G401 (cell line): ENCODE measurements around the gene NOP10. TPM values are rescaled to one million over a fixed set of nuclear protein-coding genes. Genes with fewer than 3 reads are reported as not detected.
A peak's percentile ranks its signal among the peaks of the same experiment; 100 is the strongest.
"Not testable (repeated sequence)": the region's sequence is repeated elsewhere in the genome, so short reads cannot be mapped to it uniquely, and the experiment has no call there.

Experiments
- DNase-seq: peaks from one replicate; pipeline ENCODE4 v3.0.0-alpha.2; 2015; ENCODE audit warnings: low spot score
- in situ Hi-C: cut with HindIII; loops from 2 replicates; pipeline ENCODE4 v1.10.0; 2016; ENCODE audit warnings: low sequenced_read_pairs, mixed read lengths
- total RNA-seq: library from RNA; depleted of rRNA; stranded (reverse); fragments of >200 nt; shearing (Covaris generic); gene quantifications from 2 replicates; pipeline ENCODE4 v1.2.3, GENCODE V29; 2014; rRNA removed

NOP10 gene
- total RNA-seq, result 291 and 354 TPM in 2 replicates

- peak; percentile 93 for DNase-seq
- in situ Hi-C loops, result no loop called here
Measured at GRCh38 chr15:34342737-34343575, at the start of gene NOP10, which contains the start of gene NUTM1. Gene NOP10, minus strand, starts transcription at chr15:34343136. Its CDS starts 63 bp downstream, at chr15:34343073. Gene NUTM1, plus strand, starts transcription at chr15:34343315. Its CDS starts 382 bp downstream, at chr15:34343697.

- DNase-seq, in situ Hi-C loops: not testable (repeated sequence)
Measured at GRCh38 chr15:34389594-34390086, 46.7 kb upstream of the NOP10 start.

- DNase-seq, in situ Hi-C loops: not testable (repeated sequence)
Measured at GRCh38 chr15:34381829-34382521, 39.0 kb upstream of the NOP10 start.

- in situ Hi-C loops, result not testable (repeated sequence)
- peak; percentile 63 for DNase-seq
Measured at GRCh38 chr15:34380491-34380890, 37.6 kb upstream of the NOP10 start.

GRCh38 chr15:34376856-34377255, 33.9 kb upstream of the NOP10 start:
- in situ Hi-C loops, result no loop called here
- no peak for DNase-seq

GRCh38 chr15:34375541-34375940, 32.6 kb upstream of the NOP10 start:
- in situ Hi-C loops, DNase-seq: not testable (repeated sequence)

GRCh38 chr15:34374816-34375215, 31.9 kb upstream of the NOP10 start:
- in situ Hi-C loops, result no loop called here
- no peak for DNase-seq

GRCh38 chr15:34373951-34374350, 31.0 kb upstream of the NOP10 start:
- no peak for DNase-seq
- in situ Hi-C loops, result no loop called here

- in situ Hi-C loops, result no loop called here
- no peak for DNase-seq
Measured at GRCh38 chr15:34370643-34371042, 27.7 kb upstream of the NOP10 start.

GRCh38 chr15:34370129-34370528, 27.2 kb upstream of the NOP10 start:
- no peak for DNase-seq
- in situ Hi-C loops, result no loop called here

- DNase-seq, result peak; percentile 90
- in situ Hi-C loops, result no loop called here
Measured at GRCh38 chr15:34367101-34368081, 24.5 kb upstream of the NOP10 start, which contains the start of gene LPCAT4. Gene LPCAT4, minus strand, starts transcription at chr15:34367196. Its CDS starts 96 bp downstream, at chr15:34367100.

GRCh38 chr15:34366271-34367065, 23.5 kb upstream of the NOP10 start:
- DNase-seq, result peak; percentile 83
- in situ Hi-C loops, result no loop called here

- DNase-seq, result peak; percentile 72
- in situ Hi-C loops, result no loop called here
Measured at GRCh38 chr15:34365836-34366235, 22.9 kb upstream of the NOP10 start.

GRCh38 chr15:34365091-34365825, 22.3 kb upstream of the NOP10 start:
- in situ Hi-C loops, result no loop called here
- no peak for DNase-seq

- in situ Hi-C loops, result no loop called here
Measured at GRCh38 chr15:34364041-34364440, 21.1 kb upstream of the NOP10 start.

GRCh38 chr15:34362047-34362773, 19.3 kb upstream of the NOP10 start:
- no peak for DNase-seq
- in situ Hi-C loops, result no loop called here

More at GRCh38 chr15:34364041-34364440, 21.1 kb upstream of the NOP10 start:
- DNase-seq, result no peak

- DNase-seq, result no peak
- in situ Hi-C loops, result no loop called here
Measured at GRCh38 chr15:34361278-34361677, 18.3 kb upstream of the NOP10 start.
